Fibroblast of pulmonary artery (primary cell): Measurements from ENCODE around the gene TNFRSF6B.

Experiments
- DNase-seq: peaks from one replicate; pipeline ENCODE4 v3.0.0-alpha.2; 2010; ENCODE audit warnings: low read depth
- H3K4me3 ChIP-seq: replicated peaks from 2 replicates; pipeline ENCODE4 v1.5.1; 2011; ENCODE audit warnings: low read depth, mild to moderate bottlenecking, control low read depth, low read length, moderate library complexity
- CTCF ChIP-seq: IDR thresholded peaks from 2 replicates; pipeline ENCODE4 v1.5.1; 2011; ENCODE audit warnings: mild to moderate bottlenecking, control low read depth, low read length, inconsistent platforms; ENCODE audit errors: missing control alignments

Gene TNFRSF6B

GRCh38 chr20:63653041-63653973 lies 43.1 kb upstream of the TNFRSF6B start, which contains the start of gene STMN3:
Gene STMN3 (minus strand): TSS chr20:63653424. CDS start chr20:63653345, 79 bp downstream.
- TF ChIP-seq CTCF: no peak
- DNase-seq: peak; percentile 92
- peak within 1 kb of the TSS; percentile 57 for H3K4me3 ChIP-seq

- TF ChIP-seq CTCF: no peak
- DNase-seq: no peak
- peak overlapping the region; percentile 44 for H3K4me3 ChIP-seq
These were observed 42.3 kb upstream of the TNFRSF6B start for GRCh38 chr20:63653974-63654668.

- H3K4me3 ChIP-seq: no peak overlapping the region
- DNase-seq: no peak
- no peak for TF ChIP-seq CTCF
These were observed 41.2 kb upstream of the TNFRSF6B start for GRCh38 chr20:63655249-63655648.

GRCh38 chr20:63656451-63656850 lies 40.0 kb upstream of the TNFRSF6B start:
- H3K4me3 ChIP-seq: no peak overlapping the region
- no peak for DNase-seq
- TF ChIP-seq CTCF: no peak

- peak overlapping the region; percentile 88 for H3K4me3 ChIP-seq
- no peak for TF ChIP-seq CTCF
- no peak for DNase-seq
These were observed 39.1 kb upstream of the TNFRSF6B start for GRCh38 chr20:63657260-63657936.

- no peak for TF ChIP-seq CTCF
- DNase-seq: peak; percentile 95
- peak within 1 kb of the TSS; percentile 88 for H3K4me3 ChIP-seq
These were observed 38.3 kb upstream of the TNFRSF6B start, which contains the start of gene RTEL1 for GRCh38 chr20:63657937-63658748. Gene RTEL1 (plus strand): TSS chr20:63658312. CDS start chr20:63659403, 1,091 bp downstream.
